GM19324 (cell line): ENCODE measurements around the gene GIPC2.
"Not testable (repeated sequence)": the region's sequence is repeated elsewhere in the genome, so short reads cannot be mapped to it uniquely, and the experiment has no call there.

ENCODE experiments used
- ATAC-seq: cut with Tn5 transposase; IDR thresholded peaks from one replicate; pipeline ENCODE4 v1.9.1; 2021; ENCODE audit warnings: mild to moderate bottlenecking, moderate library complexity; ENCODE audit not compliant: unreplicated experiment, low FRiP score

GIPC2 gene

GRCh38 chr1:78061825-78062523 lies 16.2 kb downstream of the GIPC2 start:
- ATAC-seq = no peak

GRCh38 chr1:78064886-78065285 lies 19.1 kb downstream of the GIPC2 start:
- ATAC-seq = not testable (repeated sequence)

DNA sequence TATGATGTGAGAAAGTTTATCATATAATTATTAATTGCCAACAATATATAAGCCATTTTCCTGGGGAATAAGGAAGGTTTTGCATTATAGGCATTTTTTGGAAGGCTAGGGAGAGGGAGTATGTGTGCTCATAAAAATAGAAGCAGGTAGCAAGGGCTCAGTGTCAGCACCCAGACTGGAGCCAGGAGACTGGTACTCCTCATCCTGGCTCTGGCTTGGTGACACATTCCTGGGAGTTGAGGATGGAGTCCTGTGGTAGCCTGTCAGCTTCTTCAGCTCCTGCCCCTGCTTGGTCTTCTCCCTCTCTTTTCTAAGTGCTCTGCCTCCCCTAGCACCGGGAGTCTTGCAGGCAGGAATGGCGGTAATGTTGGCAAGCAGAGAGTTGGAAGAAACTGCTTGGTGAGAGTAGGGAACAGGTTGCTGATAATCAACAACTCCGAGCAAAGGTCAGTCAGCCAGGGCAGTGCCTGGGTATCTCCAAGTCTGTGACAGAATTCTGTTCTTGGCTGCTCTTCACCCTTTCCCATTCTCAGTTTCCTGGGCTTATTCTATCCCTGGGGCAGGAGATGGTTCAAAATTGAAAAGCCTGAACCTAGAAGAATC lies 23.0 kb downstream of the GIPC2 start:
- ATAC-seq = no peak

DNA sequence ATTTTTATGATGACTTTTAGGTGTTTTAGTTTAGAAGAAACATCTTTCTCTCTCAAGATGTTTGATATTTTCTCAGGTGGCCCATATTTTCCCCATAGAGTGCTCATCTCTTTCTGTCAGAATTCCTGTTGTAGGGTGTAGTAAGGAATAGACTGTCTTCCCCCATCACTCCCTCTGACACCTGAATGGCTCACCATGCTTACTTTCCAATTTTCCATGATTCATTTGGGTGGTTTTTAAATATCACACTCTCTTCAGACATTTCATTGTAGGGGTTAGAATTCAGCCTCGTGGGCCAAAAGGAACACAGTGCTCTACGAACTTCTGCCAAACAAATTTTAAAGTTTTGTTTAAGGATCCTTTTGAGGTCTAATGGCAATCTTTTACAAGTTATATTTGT lies 24.0 kb downstream of the GIPC2 start:
- no peak for ATAC-seq

DNA sequence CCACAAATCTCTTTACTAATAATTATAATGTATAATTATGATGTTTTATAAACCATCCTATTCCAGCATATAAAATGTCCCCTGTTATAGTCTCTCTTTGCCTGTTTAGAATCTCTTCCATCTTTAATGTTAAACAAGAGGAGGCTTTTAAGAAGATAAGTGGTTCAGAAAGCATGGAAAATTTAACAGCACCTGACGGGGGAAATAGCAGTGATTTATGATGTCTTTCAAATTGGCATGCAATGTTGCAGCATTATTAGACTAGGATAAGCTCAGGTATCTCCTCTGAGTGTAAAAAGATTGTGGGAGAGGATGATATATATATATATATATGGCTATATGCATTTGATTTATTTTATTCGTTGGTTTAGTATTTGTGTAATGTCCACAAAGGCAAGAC lies 24.4 kb downstream of the GIPC2 start:
- ATAC-seq = no peak

DNA sequence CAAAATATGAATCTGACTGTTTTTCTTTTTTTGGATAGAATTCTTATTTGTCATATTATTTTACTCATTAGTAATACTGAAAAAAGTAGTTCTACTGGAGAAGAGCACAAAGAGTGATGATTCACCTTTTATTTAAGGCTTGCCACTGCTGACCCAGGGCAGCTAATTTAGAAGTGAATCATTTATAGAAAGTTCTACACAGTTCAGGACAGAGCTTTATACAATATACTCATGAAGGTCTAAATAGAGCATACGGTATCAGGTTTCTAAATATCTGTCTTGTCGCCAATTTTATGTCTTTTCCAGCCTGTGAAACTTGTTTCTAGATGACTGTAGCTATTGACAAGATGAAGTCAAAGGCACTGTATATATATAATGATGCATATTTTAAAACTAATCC lies 25.0 kb downstream of the GIPC2 start:
- no peak for ATAC-seq

DNA sequence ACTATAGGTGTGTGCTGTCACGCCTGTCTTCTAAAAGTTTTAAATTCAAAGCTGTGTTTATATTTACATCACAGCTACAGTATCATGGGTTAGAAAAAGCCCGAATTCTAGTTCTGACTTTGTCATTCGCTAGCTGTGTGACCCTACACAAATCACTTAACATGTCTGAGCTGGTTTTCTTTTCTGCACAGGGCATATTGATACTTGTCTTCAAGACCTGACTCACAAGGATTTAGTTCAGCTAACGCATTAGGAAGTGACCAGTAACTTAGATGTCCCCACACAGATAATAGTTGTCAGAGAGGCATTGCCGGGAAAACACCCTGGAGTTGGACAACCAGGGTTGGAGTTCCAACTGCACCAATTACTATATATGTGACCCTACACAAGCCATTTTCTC lies 25.9 kb downstream of the GIPC2 start:
- ATAC-seq = no peak

GRCh38 chr1:78072216-78072615 lies 26.4 kb downstream of the GIPC2 start:
- no peak for ATAC-seq

DNA sequence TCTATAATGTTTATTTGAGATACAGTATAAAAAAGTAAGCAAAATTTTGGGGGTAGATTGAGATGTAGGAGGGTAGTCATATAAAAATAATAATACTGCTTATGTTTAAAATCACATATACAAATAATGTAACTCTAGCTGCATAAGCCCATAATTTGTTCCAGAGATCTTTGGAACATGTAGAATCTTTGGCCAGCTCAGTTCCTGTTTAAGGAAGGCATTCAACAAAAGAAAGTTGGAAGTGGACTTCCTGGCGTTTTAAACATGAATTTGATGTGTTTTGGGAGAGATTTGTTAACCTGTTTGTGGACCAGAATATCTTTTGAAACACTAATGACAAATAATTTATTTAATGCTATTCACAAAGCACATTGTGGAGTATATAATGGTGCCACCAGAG lies 27.7 kb downstream of the GIPC2 start:
- ATAC-seq = no peak

GRCh38 chr1:78075621-78076020 lies 29.9 kb downstream of the GIPC2 start:
- no peak for ATAC-seq

GRCh38 chr1:78078358-78078757 lies 32.6 kb downstream of the GIPC2 start:
- no peak for ATAC-seq

GRCh38 chr1:78079580-78079979 lies 33.8 kb downstream of the GIPC2 start:
- ATAC-seq = no peak

- no peak for ATAC-seq
These were observed 35.0 kb downstream of the GIPC2 start for GRCh38 chr1:78080767-78081166.

GRCh38 chr1:78081980-78082860 lies 36.5 kb downstream of the GIPC2 start:
- ATAC-seq = no peak

DNA sequence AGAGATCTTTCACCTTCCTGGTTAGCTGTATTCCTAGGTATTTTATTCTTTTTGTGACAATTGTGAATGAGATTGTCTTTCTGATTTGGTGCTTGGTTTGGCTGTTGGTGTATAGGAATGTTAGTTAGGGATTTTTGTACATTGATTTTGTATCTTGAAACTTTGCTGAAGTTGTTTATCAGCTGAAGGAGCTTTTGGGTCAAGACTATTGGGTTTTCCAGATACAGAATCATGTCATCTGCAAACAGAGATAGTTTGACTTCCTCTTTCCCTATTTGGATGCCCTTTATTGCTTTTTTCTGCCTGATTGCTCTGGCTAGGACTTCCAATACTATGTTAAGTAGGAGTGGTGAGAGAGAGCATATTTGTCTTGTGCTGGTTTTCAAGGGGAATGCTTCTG lies 38.9 kb downstream of the GIPC2 start:
- ATAC-seq = not testable (repeated sequence)

- no peak for ATAC-seq
These were observed 40.9 kb downstream of the GIPC2 start for GRCh38 chr1:78086697-78087096.

GRCh38 chr1:78088015-78088414 lies 42.2 kb downstream of the GIPC2 start:
- no peak for ATAC-seq

- ATAC-seq = no peak
These were observed 42.7 kb downstream of the GIPC2 start for GRCh38 chr1:78088486-78088885.

DNA sequence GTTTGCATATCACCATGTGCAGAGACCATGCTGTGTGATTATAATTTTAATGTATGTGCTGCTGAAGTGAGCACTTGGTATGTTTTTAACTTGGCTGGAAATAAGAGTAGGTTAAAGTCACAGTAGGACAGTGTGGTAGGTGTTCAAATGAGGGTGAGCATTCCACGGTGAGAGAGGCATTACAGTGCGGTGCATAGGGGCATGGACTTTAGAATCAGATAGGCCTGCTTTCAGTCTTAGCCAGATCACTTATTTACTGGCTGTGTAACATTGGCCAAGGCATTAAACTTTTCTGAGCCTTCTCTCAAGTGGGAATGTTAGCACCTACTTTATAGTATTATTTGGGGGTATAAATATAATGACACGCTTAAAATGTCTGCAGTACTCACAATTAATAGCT lies 43.2 kb downstream of the GIPC2 start:
- ATAC-seq = no peak

DNA sequence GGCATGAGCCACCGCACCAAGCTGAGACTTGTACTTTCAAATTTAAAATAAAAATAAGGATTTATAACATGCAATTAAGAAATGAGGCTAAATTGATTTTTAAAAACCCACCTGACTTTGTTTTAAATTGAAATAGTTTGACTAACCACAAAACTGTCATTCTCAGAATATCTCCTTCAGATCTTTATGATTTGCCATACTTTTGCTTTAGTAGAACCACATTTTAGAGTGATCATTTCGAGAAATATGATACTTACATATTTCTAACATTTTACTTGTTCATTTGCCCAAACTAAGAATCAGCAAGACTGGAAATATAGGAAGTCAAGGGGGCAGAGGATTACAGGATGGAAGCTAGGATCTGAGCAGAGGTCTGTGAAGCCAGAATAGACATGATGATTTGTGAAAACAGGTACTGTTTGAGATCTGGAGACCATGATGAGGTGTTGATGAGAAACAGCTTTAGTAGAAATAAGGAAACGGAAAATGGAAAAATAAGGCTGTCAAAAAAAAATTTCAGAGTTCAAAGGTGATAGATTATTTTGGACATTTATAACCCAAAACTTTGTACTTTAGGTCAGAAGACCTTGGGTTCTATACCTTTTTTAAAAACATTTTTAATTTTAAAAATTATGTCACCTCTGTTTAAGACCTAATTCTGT lies 44.8 kb downstream of the GIPC2 start:
- no peak for ATAC-seq

DNA sequence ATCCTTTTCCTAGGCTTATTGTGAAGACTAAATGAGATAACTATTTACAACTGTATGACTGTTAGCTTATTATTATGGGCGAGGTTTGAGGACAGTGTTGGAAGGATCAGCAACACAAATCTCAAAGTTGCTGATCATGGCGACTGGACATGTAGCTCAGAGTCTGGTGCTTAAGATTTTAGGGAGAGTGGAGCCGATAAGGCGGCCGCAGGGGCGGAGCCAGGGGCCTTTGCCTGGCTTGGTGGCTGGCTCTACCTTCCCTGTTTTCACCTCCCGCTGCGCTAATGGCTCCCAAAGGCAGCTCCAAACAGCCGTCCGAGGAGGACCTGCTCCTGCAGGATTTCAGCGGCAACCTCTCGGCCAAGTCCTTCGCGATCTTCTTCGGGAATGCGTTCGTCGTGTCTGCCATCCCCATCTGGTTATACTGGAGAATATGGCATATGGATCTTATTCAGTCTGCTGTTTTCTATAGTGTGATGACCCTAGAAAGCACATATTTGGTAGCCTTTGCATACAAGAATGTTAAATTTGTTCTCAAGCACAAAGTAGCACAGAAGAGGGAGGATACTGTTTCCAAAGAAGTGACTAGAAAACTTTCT lies 45.5 kb downstream of the GIPC2 start:
- no peak for ATAC-seq
